NCI-H1694 treated with DMSO at 0.1 percent for 48 hours (cell line): ENCODE data around the gene RECQL.
"Not testable (repeated sequence)": the region's sequence is repeated elsewhere in the genome, so short reads cannot be mapped to it uniquely, and the experiment has no call there.

Experiments
- DNase-seq: peaks from one replicate; lab custom pipeline; 2025; lab: John Stamatoyannopoulos, UW

The RECQL gene

GRCh38 chr12:21419009-21419699 is 82.3 kb downstream of the RECQL start:
- not testable (repeated sequence) for DNase-seq
